Measurements from ENCODE around the gene INPP5B.
"Not testable (repeated sequence)": the region's sequence is repeated elsewhere in the genome, so short reads cannot be mapped to it uniquely, and the experiment has no call there.

The INPP5B gene

GRCh38 chr1:37910886-37911285 lies 36.0 kb downstream of the INPP5B start:
- DNase-seq: not testable (repeated sequence)

- not testable (repeated sequence) for DNase-seq
These were observed 38.3 kb downstream of the INPP5B start for GRCh38 chr1:37908531-37908930.

GRCh38 chr1:37907416-37908125 lies 39.3 kb downstream of the INPP5B start:
- not testable (repeated sequence) for DNase-seq

- not testable (repeated sequence) for DNase-seq
These were observed 40.3 kb downstream of the INPP5B start for GRCh38 chr1:37906591-37906990.

GRCh38 chr1:37905727-37906126 lies 41.1 kb downstream of the INPP5B start:
- DNase-seq: no peak

- not testable (repeated sequence) for DNase-seq
These were observed 42.9 kb downstream of the INPP5B start for GRCh38 chr1:37903921-37904320.

GRCh38 chr1:37902983-37903382 lies 43.9 kb downstream of the INPP5B start:
- no peak for DNase-seq

GRCh38 chr1:37901893-37902225 lies 45.0 kb downstream of the INPP5B start:
- DNase-seq: no peak

- no peak for DNase-seq
These were observed 45.5 kb downstream of the INPP5B start for GRCh38 chr1:37901191-37901892.

GRCh38 chr1:37897563-37897962 lies 49.3 kb downstream of the INPP5B start:
- not testable (repeated sequence) for DNase-seq

- no peak for DNase-seq
These were observed 53.2 kb downstream of the INPP5B start for GRCh38 chr1:37893673-37894072.

- DNase-seq: no peak
These were observed 54.5 kb downstream of the INPP5B start for GRCh38 chr1:37892151-37893047.

- no peak for DNase-seq
These were observed 56.4 kb downstream of the INPP5B start for GRCh38 chr1:37890378-37891014.

- DNase-seq: no peak
These were observed 58.7 kb downstream of the INPP5B start for GRCh38 chr1:37888022-37888700.

- no peak for DNase-seq
These were observed 62.7 kb downstream of the INPP5B start for GRCh38 chr1:37884145-37884544.

- DNase-seq: no peak
These were observed 63.2 kb downstream of the INPP5B start for GRCh38 chr1:37883671-37884070.

GRCh38 chr1:37879865-37880264 lies 67.0 kb downstream of the INPP5B start:
- no peak for DNase-seq

- no peak for DNase-seq
These were observed 68.8 kb downstream of the INPP5B start for GRCh38 chr1:37878071-37878470.

- no peak for DNase-seq
These were observed 71.0 kb downstream of the INPP5B start for GRCh38 chr1:37875833-37876232.

- no peak for DNase-seq
These were observed 74.2 kb downstream of the INPP5B start for GRCh38 chr1:37872692-37873091.

- DNase-seq: no peak
These were observed 78.4 kb downstream of the INPP5B start for GRCh38 chr1:37868466-37868865.

- no peak for DNase-seq
These were observed 79.1 kb downstream of the INPP5B start for GRCh38 chr1:37867784-37868183.
